HS-27A (cell line): ENCODE measurements around the gene ACAP3.
"Not testable (repeated sequence)": the region's sequence is repeated elsewhere in the genome, so short reads cannot be mapped to it uniquely, and the experiment has no call there.

Experiments
- DNase-seq: peaks from one replicate; pipeline ENCODE4 v3.0.0-alpha.2; 2012; ENCODE audit warnings: low read depth, missing footprints

ACAP3 gene

DNA sequence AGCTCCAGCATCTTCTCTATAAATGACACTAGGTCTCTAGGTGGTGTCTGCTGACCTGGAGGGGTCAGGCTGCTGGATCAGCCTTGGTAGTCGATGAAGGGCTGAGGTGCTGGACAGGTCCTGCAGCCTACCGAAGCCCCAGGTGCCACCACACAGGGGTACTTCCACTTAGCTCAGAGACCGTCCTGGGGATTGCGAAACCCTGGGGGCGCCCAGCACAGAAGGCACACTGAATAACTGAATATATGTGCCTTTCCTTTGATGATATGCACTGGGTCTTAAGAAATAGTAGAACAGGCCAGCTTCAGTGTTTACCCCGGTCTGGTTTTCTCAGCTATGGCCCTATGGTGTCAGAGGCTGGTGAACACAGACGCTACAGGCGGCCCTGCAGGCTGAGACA lies 45.0 kb downstream of the ACAP3 start:
- no peak for DNase-seq

GRCh38 chr1:1262071-1262470 lies 45.7 kb downstream of the ACAP3 start:
- DNase-seq, result no peak

DNA sequence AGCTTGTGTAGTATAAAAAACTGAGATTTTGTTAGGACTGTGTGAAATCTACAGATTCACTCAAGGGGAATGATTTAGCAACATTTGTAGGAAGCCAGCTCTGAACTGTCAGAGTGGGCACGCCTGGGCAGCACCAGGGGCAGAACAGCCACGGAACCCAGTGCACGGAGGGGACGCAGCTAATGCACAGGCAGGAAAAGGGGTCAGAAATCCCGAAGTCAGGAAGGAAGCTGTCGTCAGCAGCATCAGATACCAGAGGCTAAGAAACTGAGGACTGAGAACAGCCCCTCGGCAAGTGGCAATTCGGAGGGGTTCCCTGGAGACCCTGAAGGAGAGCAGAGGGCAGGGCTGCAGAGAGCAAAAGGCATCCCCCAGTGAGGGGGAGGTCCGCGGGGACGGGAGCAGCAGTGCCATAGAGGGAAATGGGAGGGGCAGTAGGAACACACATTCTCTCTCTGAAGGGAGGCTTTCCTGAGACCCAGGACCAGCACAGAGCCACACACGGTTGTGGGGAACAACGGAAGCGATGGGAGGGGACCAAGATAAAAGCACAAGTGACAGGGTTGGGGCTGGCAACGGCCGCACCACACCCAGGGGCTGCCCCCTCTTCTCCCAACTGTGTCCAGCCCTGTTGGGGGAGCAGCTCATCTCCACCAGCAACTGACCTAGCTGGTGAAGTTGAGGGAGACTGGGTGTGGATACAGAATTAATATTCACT lies 46.7 kb downstream of the ACAP3 start:
- no peak for DNase-seq

- DNase-seq, result no peak
Observed at GRCh38 chr1:1259951-1260600, 47.7 kb downstream of the ACAP3 start.

GRCh38 chr1:1259540-1259939 lies 48.2 kb downstream of the ACAP3 start:
- no peak for DNase-seq

DNA sequence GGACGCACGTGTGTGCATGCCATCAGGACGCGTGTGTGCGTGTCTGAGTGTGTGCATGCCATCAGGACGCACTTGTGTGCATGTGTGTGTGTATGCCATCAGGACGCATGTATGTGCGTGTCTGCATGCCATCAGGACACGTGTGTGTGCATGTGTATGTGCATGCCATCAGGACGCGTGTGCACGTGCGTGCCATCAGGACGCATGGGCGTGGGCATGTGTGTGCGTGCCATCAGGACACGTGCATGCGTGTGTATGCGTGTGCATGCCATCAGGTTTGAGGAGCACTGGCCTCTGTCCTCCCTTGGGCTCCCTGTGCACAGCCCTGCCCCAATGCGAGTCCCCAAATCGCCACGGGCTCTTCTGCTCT lies 48.6 kb downstream of the ACAP3 start:
- DNase-seq, result no peak

DNA sequence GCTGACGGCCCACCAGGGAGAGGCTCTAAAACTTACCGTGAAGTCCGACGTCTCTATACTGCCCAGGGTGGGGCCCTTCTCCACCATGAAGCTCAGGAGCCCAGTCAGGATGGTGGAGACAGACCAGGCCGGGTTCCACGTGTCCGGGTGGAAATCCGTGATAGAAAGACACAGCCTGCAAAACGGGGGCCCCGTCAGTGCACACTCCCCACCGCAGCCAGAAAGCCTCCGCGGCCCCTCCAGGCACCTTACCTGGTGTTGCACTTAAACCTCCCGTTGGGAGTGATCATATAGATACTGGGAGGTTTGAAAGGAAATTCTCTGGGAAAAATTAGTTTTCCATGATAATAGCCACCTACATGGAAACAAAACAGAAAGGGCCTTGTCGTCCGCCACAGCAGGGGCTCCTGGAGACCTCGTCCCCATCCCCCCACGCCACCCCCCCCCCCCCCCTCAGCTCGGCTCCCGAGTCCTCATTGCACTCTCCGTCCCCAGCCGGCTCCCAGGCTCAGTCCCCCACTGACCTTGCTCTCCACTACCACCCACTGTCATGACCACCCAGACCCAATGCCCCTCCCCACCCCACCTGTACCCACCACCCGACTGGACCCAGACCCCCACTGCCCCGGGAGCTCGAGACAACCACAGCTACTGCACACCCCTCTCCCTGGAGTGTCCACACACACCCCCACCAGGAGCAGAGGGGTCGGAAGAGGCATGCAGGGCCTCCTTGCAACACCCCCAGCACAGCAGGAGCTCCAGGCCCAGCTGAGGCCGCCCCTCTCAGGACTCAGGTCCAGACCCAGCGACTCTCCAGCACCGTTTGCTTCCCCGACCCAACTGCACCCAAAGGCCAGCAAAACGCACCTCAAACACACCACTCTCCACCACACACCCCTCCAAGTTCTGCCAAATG lies 50.5 kb downstream of the ACAP3 start:
- DNase-seq, result no peak

DNA sequence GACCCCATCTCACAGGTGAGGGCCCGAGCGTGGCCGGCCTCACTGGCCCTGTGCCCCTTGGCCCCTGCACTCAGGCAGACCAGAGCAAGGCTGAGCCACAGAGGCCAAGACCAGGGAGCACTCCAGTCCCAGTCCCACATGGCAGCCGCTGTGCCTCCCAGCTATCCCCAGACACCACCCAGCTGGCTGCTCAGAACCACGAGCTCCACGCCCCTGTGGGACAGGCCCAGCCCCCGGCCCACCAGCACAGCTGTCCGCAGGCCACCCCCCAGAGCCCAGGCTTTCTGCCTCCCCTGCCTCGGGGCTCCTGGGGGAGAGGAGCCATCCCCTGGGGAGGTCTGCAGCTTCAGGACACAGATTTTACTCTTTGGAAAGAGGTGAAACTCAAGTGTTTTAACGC lies 52.1 kb downstream of the ACAP3 start:
- no peak for DNase-seq

DNA sequence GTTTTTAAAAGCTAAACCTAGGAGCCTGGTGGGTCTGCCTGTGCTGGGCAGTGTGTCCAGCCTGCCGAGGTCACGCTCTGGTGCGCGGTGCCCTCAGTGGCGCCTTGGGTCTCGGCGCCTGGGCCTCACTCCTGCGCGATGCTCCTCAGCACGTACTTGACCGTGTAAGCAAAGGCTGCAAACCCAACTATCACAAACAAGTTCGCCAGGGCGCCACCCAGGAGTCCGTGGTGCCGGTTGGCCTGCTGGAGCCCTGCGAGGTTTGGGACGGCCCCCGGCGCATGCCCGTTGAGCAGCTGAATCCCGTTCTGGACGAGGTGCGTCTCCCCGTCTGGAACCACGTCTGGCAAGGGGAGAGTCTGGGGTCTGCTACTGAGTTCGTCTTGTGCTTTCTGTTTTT lies 52.7 kb downstream of the ACAP3 start:
- no peak for DNase-seq

- DNase-seq, result no peak
Observed at GRCh38 chr1:1254667-1254998, 53.1 kb downstream of the ACAP3 start.

GRCh38 chr1:1253972-1254666 lies 53.6 kb downstream of the ACAP3 start:
- DNase-seq, result no peak

DNA sequence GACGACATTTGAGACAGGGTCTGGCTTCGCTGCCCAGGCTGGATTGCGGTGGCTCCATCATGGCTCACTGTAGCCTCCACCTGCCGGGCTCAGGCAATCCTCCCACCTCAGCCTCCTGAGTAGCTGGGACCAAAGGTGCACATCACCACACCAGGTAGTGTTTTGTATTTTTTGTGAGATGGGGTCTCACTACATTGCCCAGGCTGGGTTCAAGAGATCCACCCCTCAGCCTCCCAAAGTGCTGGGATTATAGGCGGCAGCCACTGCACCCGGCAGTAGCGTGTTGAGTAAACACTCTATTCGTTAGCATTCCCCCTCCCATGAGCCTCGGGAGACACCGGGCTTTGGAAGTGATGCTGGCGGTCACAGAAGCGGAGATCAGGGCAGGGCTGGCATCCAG lies 54.4 kb downstream of the ACAP3 start:
- no peak for DNase-seq

DNA sequence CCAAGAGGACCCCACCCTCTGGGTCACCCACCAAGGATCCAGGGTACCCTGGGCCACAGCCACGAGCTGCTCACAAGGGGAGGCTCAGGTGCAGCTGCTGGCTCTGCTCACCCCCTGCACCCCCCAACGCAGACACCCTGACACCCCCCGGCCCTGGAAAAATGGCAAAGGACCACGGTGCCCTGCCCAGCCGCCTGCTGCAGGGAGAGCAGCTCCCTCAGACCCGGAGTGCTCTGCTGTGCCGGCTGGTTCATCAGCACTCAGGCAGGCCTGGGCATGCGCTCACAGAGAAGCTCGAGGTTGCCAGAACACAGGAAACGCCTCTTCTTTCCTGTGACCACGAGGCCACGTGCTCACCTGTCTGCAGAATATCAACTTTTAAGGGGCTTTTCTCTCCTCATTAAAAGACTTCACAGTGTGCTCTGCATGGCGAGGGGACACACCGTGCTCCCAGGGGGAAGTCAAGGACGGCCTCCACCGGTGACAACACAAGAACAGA lies 56.9 kb downstream of the ACAP3 start:
- DNase-seq, result no peak

GRCh38 chr1:1248009-1248913 lies 59.5 kb downstream of the ACAP3 start:
- not testable (repeated sequence) for DNase-seq

GRCh38 chr1:1247341-1247913 lies 60.3 kb downstream of the ACAP3 start:
- DNase-seq, result no peak

- no peak for DNase-seq
Observed at GRCh38 chr1:1246577-1247340, 61.0 kb downstream of the ACAP3 start, which contains the start of gene C1QTNF12. Gene C1QTNF12 (minus strand): TSS chr1:1246722. CDS start chr1:1246690, 32 bp downstream.

DNA sequence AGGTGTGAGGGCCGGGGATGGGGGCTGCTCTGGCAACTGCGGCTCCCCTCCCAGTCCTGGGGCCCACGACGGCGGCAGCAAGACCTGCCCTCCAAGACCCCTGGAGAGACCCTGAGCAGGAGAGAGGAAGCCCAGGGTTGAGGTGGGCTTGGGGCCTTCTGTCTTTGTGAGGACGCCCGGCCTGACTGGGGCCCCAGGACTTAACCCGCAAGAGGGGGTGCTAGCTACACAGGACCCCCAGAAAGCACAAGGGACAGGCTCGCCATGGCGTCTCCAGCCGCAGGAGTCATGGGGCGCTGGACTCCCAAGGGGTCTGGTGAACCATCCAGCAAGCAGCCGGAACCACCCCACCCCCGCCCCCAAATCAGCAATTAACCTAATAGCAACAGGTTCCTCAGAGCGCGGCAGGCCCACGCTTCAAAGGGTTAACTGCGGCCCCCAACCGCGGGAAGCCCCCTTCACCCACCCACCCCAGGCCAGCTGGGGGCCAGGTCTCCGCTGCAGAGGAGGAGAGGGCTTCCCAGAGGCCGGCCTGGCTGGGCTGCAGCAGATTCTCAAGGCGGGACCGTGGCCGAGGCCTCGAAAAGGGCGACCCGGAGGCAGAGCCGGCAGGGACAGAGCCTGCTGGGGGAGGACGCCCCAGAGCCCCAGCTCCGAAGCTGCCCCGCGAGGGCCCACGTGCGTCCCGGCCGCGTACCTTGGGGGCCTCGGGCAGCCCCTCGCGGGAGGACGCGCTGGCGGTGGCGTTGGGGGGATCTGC lies 61.7 kb downstream of the ACAP3 start:
- no peak for DNase-seq

- no peak for DNase-seq
Observed at GRCh38 chr1:1245178-1245816, 62.4 kb downstream of the ACAP3 start.
